ENCODE measurements around the gene STARD3NL.

GRCh38 chr7:38215115-38215514 is 37.1 kb downstream of the STARD3NL start:
- TF ChIP-seq GATA3 (IDR thresholded peaks at IDR 0.05; ENCODE audit: low read depth, low read length), result no peak
- no peak for TF ChIP-seq GATA2 (IDR thresholded peaks at IDR 0.05; ENCODE audit: low read depth, low read length)
